Measurements from ENCODE around the gene TUBB1.
"Not testable (repeated sequence)": the region's sequence is repeated elsewhere in the genome, so short reads cannot be mapped to it uniquely, and the experiment has no call there.

Gene TUBB1

GRCh38 chr20:59006167-59006863 is 12.9 kb upstream of the TUBB1 start:
- peak; percentile 63 for DNase-seq (ENCODE audit: low spot score)

GRCh38 chr20:59006864-59007664 is 12.2 kb upstream of the TUBB1 start, which contains the start of gene CTSZ:
CTSZ (minus strand) TSS chr20:59007254; CDS start chr20:59007128, 126 bp downstream.
- peak; percentile 81 for DNase-seq (ENCODE audit: low spot score)

- no peak for DNase-seq (ENCODE audit: low spot score)
Measured at GRCh38 chr20:59007665-59008511, 11.3 kb upstream of the TUBB1 start.

GRCh38 chr20:59008715-59009336 is 10.4 kb upstream of the TUBB1 start:
- DNase-seq (ENCODE audit: low spot score) = no peak

- no peak for DNase-seq (ENCODE audit: low spot score)
Measured at GRCh38 chr20:59010321-59010994, 8.8 kb upstream of the TUBB1 start.

GRCh38 chr20:59010995-59011873 is 8.0 kb upstream of the TUBB1 start:
- peak; percentile 94 for DNase-seq (ENCODE audit: low spot score)

GRCh38 chr20:59011874-59012157 is 7.4 kb upstream of the TUBB1 start:
- not testable (repeated sequence) for DNase-seq (ENCODE audit: low spot score)

GRCh38 chr20:59013031-59013951 is 5.9 kb upstream of the TUBB1 start:
- no peak for DNase-seq (ENCODE audit: low spot score)

- DNase-seq (ENCODE audit: low spot score) = no peak
Measured at GRCh38 chr20:59013959-59014608, 5.1 kb upstream of the TUBB1 start.

- DNase-seq (ENCODE audit: low spot score) = no peak
Measured at GRCh38 chr20:59014680-59015389, 4.4 kb upstream of the TUBB1 start.

GRCh38 chr20:59015411-59015810 is 3.8 kb upstream of the TUBB1 start:
- DNase-seq (ENCODE audit: low spot score) = no peak

- no peak for DNase-seq (ENCODE audit: low spot score)
Measured at GRCh38 chr20:59015812-59016711, 3.2 kb upstream of the TUBB1 start.

- no peak for DNase-seq (ENCODE audit: low spot score)
Measured at GRCh38 chr20:59016795-59017492, 2.3 kb upstream of the TUBB1 start.

GRCh38 chr20:59017493-59018231 is 1.6 kb upstream of the TUBB1 start:
- no peak for DNase-seq (ENCODE audit: low spot score)

GRCh38 chr20:59018817-59019216 is 412 bp upstream of the TUBB1 start:
- no peak for DNase-seq (ENCODE audit: low spot score)

Data from AG08395 (cell line).